ENCODE data around the gene ANTXRL. TPM values are rescaled to one million over a fixed set of nuclear protein-coding genes. Genes with fewer than 3 reads are reported as not detected.
"Not testable (repeated sequence)": the region's sequence is repeated elsewhere in the genome, so short reads cannot be mapped to it uniquely, and the experiment has no call there.

ANTXRL gene
- polyA plus RNA-seq, 1 donor = 0.23 TPM

GRCh38 chr10:46307281-46308112 lies 20.7 kb downstream of the ANTXRL start:
- DNase-seq (ENCODE audit: low read depth) = no peak

DNA sequence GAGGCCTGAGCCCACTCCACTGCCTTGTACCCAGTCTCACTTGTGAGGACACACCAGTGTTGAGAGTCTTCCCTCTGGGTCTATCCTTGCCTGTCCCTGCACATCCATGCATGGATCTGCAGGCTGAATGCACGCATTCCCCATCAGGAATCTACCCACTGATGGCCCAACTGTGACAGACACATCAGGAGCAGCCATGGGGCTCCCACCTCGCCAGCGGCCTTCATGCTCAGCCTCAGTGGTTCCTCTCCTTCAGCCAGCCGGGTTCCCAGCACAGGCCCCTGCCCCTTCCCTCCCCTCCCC lies 21.3 kb downstream of the ANTXRL start:
- no peak for DNase-seq (ENCODE audit: low read depth)

DNA sequence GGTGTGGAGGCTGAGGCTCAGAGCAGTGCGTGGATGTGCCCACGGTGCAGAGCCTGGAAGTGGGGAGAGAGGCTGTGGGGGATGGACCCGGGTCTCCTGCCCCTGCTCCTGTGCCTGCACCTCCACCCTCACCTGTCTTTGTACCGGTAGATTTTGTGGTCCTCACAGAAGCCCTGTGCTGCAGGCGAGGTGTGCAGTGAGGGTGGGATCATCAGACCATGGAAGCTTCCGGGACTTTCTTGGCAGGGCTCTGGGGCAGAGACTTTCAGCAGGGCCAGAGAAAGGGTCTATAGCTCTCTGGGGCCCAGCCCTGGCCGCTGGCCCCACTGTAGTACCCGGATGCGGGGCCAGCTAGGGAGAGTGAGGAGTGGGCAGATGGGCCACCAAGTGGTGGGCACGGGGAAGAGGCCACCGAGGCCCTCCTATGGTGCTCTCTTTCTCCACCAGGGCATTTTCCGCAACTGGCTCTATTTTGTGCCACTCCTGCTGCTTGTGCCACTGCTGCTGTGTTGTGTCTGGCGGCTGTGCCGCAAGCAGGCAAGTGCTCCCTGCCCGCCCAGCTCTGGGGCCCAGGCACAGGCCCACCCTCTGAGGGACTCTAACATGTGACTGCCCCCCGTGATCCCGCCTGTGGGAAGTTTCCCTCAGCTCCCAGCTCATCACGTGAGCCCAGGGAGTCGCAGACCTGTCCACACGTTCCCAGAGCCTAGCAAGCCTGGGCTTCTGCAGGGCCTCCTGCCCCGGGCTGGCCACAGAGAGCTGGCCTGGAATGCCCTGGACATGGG lies 22.1 kb downstream of the ANTXRL start:
- no peak for DNase-seq (ENCODE audit: low read depth)

GRCh38 chr10:46309511-46310142 lies 22.8 kb downstream of the ANTXRL start:
- no peak for DNase-seq (ENCODE audit: low read depth)

DNA sequence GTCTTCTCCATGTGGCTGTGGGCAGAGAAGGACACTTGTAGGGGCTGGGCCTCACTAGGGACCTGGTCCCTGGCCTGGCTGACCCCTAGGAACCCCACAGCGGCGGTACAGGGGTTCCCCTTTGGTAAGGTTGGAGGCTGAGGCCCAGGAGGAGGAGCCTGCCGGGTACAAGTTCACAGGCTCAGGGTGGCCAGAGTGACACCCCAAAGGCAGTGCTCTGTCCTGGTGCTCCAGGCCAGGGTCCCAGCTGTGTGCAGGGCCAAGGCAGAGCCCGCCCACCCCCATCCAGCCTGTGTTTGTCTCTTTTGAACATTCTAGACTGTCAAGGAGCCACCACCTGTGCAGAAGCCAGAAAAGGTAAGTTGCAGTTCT lies 23.3 kb downstream of the ANTXRL start:
- DNase-seq (ENCODE audit: low read depth) = no peak

DNA sequence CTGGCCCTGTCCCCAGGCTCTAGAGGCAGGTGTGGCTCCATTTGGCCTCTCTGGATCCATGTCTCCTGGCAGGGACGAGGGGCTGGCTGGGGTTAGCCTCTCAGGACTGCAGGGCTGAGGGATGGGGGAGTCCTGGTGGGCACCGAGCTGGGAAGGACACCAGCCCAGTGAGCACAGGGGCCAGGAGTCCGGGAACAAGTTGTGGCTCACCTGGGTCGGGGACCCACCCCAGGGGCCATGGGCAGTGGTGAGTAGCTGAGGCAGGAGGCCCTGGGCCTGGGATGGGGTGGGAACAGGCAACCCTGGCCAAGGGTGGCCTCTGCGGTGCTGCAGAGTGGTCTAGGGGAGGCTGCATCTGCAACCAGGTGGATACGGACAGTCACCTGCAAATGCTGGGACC lies 24.1 kb downstream of the ANTXRL start:
- no peak for DNase-seq (ENCODE audit: low read depth)

GRCh38 chr10:46311501-46311951 lies 24.7 kb downstream of the ANTXRL start:
- DNase-seq (ENCODE audit: low read depth) = no peak

DNA sequence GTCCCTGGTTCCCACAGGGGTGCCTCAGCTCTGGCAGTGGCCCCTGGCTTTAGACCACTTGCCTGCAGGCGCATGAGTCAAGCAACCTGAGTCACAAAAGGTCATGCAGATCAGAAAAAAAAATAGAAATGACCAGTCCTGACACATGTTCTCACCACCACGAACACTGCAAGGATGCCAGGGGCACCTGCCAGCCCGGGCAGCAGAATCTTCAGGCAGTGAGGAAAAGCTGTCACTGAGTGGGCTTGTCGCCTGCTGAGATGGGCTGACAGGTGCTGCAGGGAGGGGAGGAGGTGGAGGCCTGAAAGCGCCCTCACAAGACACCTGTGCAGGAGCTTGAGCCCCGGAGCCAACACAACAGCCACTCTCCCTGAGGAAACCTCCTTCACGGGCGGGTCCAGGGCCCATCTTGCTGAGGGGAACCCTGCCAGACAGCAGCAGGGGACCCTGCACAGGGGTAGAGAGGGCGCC lies 25.2 kb downstream of the ANTXRL start:
- not testable (repeated sequence) for DNase-seq (ENCODE audit: low read depth)

DNA sequence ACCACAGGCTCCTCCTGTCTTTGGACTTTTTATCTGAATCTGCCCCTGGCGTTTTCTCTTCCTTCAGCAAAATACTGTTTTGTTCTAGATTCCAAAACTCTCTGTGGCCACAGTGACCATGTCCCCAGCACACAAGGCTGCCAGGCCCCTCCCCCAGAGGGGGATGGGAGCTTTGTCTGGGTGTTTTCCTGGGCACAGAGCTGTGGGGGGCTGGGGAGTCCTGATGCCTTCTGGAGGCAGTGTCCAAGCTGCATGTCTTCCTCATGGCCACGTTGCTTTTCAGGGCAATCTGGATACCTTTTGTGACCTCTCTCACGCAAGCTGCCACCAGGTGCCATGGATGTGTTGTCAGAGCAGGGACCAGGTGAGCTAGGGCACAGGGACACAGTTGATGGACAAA lies 26.2 kb downstream of the ANTXRL start:
- no peak for DNase-seq (ENCODE audit: low read depth)

- no peak for DNase-seq (ENCODE audit: low read depth)
These were observed 27.3 kb downstream of the ANTXRL start for GRCh38 chr10:46314071-46314470.

DNA sequence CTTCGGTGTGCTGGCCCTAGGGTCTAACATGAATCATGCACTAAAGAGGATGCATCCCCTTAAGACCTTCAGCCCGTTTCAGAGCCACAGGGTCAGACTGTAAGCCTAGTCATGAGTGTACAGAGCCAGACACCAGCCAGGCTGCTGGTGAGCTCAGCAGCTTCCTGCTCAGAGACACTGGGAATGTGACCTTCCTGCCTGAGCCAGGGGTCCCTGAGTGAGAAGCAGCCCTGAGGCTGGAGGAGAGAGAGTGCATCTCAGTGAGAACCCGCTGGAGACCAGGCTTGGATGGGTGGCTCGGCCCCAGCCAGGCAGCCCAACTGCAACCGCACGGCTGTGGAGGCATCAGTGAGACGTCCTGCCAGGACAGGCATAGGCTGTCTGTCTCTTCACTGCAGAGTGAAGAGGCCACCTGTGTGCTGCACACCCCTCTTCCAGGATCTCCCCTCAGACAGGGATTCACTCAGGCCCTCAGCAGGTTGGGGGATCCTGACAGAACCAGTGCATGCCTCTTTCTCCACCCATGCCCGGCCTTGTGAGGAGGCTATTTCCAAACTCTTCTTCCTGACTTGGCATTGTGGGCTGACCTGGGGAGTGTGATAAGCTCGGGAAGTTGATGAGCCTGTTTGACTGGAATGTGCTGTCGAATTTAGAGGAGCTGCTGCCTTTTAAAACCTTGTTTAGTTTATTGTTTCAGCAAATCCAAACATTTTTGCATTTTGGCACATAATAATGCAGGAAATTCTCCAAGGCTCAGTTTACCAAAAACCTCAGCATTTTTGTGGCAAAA lies 28.5 kb downstream of the ANTXRL start:
- DNase-seq (ENCODE audit: low read depth) = not testable (repeated sequence)

- DNase-seq (ENCODE audit: low read depth) = no peak
These were observed 30.6 kb downstream of the ANTXRL start for GRCh38 chr10:46317370-46317769.

- no peak for DNase-seq (ENCODE audit: low read depth)
These were observed 31.1 kb downstream of the ANTXRL start for GRCh38 chr10:46317889-46318288.

DNA sequence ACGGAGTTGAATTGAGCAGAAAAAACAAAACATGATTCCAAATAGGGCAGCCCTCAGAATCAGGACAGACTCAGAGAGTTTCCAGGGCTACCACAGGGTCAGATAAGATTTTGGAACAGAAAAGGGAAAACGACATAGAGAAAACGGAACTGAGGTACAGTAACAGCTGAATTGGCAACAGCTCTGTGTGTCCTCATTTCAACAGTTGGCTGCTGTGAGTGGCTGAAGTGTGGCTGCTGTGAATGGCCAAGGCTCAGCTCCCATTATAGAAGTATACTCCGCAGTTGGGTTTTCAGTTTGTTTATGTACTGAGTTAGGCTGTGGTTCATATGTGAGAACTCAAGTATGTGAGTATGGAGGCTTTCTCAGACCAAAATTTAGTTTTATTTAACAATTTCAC lies 32.0 kb downstream of the ANTXRL start:
- peak; percentile 47 for DNase-seq (ENCODE audit: low read depth)

DNA sequence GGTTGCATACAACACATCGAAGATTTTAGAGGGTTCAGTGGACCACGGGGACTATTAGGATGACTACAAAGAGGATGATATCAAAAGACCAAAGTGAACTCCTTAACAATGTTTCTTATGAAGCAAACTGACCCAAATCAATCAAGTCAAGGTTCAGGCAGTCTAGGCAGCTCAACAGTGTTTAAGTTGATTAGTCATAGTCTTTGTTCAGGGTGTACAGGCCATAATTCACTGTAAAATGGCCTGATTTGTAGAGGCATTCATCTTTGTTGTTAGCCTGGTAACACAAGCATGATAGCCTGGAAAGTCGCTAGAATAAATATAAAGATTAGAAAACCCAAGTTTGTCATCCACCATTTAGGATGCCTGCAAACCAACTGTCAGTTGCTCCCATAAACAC lies 32.6 kb downstream of the ANTXRL start:
- DNase-seq (ENCODE audit: low read depth) = no peak

- no peak for DNase-seq (ENCODE audit: low read depth)
These were observed 35.0 kb downstream of the ANTXRL start for GRCh38 chr10:46321770-46322169.

DNA sequence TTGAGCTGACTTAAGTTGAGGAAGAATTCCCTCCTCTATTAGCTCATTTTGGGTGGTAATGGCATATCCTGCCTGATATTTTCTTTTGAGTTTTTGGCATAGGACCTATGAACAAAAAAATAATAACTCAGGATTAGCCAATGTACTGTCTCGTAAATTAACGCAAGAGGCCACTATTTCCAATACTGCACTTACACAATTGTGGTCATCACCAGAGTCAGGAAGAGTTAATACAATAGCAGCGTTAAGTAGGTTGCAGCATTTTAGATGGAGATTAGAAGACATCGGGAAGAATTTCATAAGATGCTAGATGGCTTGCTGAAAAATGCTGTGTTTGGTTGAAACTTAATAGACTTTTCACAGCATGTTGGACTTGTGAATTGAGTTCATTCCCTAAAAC lies 36.4 kb downstream of the ANTXRL start:
- no peak for DNase-seq (ENCODE audit: low read depth)

- DNase-seq (ENCODE audit: low read depth) = no peak
These were observed 38.2 kb downstream of the ANTXRL start for GRCh38 chr10:46325021-46325420.

DNA sequence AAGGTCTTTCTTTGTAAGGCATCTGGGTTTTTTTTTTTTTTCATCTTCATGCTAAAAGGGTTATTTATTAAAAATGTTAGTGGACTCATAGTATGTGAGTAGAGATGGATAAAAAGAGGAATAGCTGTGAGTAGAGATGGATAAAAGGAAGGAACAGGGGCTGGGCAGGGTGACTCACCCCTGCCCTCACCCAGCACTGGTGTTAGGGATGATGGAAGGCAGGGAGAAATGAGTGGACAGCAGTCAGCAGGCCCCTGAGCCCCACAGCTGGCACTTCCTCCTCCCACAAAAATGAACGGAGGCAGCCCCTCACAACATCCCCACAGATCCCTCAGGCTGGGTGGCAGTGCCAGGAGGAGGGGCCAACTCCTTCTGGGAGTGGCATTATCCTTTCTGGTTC lies 39.3 kb downstream of the ANTXRL start:
- DNase-seq (ENCODE audit: low read depth) = no peak

GRCh38 chr10:46326971-46327370 lies 40.2 kb downstream of the ANTXRL start:
- DNase-seq (ENCODE audit: low read depth) = no peak

DNA sequence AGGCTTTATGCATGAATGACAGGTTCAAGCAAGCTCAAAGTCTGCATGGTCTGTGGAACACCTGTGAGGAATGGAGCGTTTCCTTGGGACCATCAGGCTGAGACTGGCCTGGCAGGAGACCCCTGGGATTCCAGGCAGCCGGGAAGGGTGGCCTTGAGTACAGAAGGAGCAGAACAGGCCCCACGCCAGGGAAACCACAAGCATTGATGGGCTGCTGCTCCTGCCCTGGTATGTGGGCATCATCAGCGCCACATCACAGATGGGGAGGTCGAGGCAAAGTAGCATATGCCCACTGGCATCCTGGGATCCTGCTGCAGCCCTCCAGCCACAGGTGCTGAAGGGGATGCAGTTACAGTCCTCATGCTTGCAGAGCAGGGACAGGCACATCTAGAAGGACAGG lies 40.9 kb downstream of the ANTXRL start:
- no peak for DNase-seq (ENCODE audit: low read depth)
